ENCODE results near the gene NEB. TPM values are rescaled to one million over a fixed set of nuclear protein-coding genes. Genes with fewer than 3 reads are reported as not detected.

Gene NEB
- total and polyA plus RNA-seq, 2 of the 13 experiments (the other 11 are each of a cell fraction or from before 2014, with no cell fraction given): 0.21 to 0.24 TPM

- no peak overlapping the region for H3K4me2 ChIP-seq (ENCODE audit: low read depth, low read length)
- no peaks in the 10 kb centered on the region for H4K20me1 ChIP-seq (ENCODE audit: insufficient read depth, low read length)
- no peaks in the 10 kb centered on the region for H3K4me1 ChIP-seq (ENCODE audit: insufficient read depth, low read length)
- intact Hi-C loops (cut with micrococcal nuclease; ENCODE audit: unreplicated experiment) (no loop called here), in situ Hi-C loops (cut with HindIII; ENCODE audit: extremely low pct_ligation_motif_present, low pct_unique_long_range_greater_than_20kb) (no loop called here)
- no peaks in the 10 kb centered on the region for H3K79me2 ChIP-seq (ENCODE audit: insufficient read depth, low read length)
- no peak overlapping the region for H3K9ac ChIP-seq (ENCODE audit: insufficient read depth, low read depth, low read length)
- H3K9me3 ChIP-seq (ENCODE audit: low read length): no peaks in the 10 kb centered on the region
- no peak for ATAC-seq
- no peak overlapping the region for H3K4me3 ChIP-seq (replicated peaks in 1 of 3; ENCODE audit: insufficient read depth in 1 of 3, low read depth in 2 of 3, low read length in 3 of 3)
- TF ChIP-seq, protein P1, sequence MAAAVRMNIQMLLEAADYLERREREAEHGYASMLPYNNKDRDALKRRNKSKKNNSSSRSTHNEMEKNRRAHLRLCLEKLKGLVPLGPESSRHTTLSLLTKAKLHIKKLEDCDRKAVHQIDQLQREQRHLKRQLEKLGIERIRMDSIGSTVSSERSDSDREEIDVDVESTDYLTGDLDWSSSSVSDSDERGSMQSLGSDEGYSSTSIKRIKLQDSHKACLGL (CRISPR knock-in tag; IDR thresholded peaks at IDR 0.05): no peak
- TF ChIP-seq ZNF704 (CRISPR knock-in tag; IDR thresholded peaks at IDR 0.05; ENCODE audit: borderline replicate concordance) (no peak), ZSCAN29 (CRISPR knock-in tag; conservative IDR thresholded peaks at IDR 0.05) (no peak), E2F1 (CRISPR knock-in tag; IDR thresholded peaks at IDR 0.05) (no peak), DMTF1 (CRISPR knock-in tag; IDR thresholded peaks at IDR 0.05) (no peak), KAT2B (IDR thresholded peaks at IDR 0.05; ENCODE audit: borderline replicate concordance, low read depth, low read length) (no peak), ZNF143 (CRISPR knock-in tag; IDR thresholded peaks at IDR 0.05) (no peak), PHB2 (IDR thresholded peaks at IDR 0.05; ENCODE audit: partially characterized antibody) (no peak)
- TF ChIP-seq, protein P2, sequence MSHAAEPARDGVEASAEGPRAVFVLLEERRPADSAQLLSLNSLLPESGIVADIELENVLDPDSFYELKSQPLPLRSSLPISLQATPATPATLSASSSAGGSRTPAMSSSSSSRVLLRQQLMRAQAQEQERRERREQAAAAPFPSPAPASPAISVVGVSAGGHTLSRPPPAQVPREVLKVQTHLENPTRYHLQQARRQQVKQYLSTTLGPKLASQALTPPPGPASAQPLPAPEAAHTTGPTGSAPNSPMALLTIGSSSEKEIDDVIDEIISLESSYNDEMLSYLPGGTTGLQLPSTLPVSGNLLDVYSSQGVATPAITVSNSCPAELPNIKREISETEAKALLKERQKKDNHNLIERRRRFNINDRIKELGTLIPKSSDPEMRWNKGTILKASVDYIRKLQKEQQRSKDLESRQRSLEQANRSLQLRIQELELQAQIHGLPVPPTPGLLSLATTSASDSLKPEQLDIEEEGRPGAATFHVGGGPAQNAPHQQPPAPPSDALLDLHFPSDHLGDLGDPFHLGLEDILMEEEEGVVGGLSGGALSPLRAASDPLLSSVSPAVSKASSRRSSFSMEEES (CRISPR knock-in tag; IDR thresholded peaks at IDR 0.05): no peak
- TF ChIP-seq, protein P3, sequence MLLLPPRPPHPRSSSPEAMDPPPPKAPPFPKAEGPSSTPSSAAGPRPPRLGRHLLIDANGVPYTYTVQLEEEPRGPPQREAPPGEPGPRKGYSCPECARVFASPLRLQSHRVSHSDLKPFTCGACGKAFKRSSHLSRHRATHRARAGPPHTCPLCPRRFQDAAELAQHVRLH (CRISPR knock-in tag; IDR thresholded peaks at IDR 0.05; ENCODE audit: borderline replicate concordance, low read depth): no peak
- CTCF ChIA-PET (ENCODE audit: low intra/inter-chr PET ratio, low total read pairs): no interaction called here
- H3K27ac ChIP-seq (ENCODE audit: extremely low read length, insufficient read depth, low read length): no peak overlapping the region
- H3K27me3 ChIP-seq (ENCODE audit: control insufficient read depth in 1 of 2, insufficient read depth in 2 of 2, low read length in 2 of 2): no peaks in the 10 kb centered on the region
- POLR2A ChIA-PET: no interaction called here
- no peak for FAIRE-seq
- H2AFZ ChIP-seq (ENCODE audit: low read length): no peak overlapping the region
- no TSS peak for BruUV-seq (replicated peaks)
- DNase-seq (ENCODE audit: low spot score): no peak
- WGBS (ENCODE audit: low lambda C conversion rate): 36% methylated on average over 2 of the region's 2 CpGs
- H3K36me3 ChIP-seq (replicated peaks in 1 of 2; ENCODE audit: control insufficient read depth in 1 of 2, insufficient read depth in 2 of 2, low read length in 2 of 2): no peaks in the 10 kb centered on the region
These were observed 33.3 kb upstream of the NEB start for GRCh38 chr2:151767536-151767935.
